GM10266 (cell line): ENCODE measurements around the gene TFB1M.
"Not testable (repeated sequence)": the region's sequence is repeated elsewhere in the genome, so short reads cannot be mapped to it uniquely, and the experiment has no call there.

Source experiments
- DNase-seq: peaks from one replicate; pipeline ENCODE4 v3.0.0; 2012; ENCODE audit errors: extremely low spot score
- CTCF ChIP-seq: IDR thresholded peaks from 2 replicates; pipeline ENCODE4 v1.5.1; 2012; ENCODE audit warnings: mild to moderate bottlenecking, low read depth; ENCODE audit not compliant: control insufficient read depth, insufficient read depth; ENCODE audit errors: missing control alignments

The TFB1M gene

DNA sequence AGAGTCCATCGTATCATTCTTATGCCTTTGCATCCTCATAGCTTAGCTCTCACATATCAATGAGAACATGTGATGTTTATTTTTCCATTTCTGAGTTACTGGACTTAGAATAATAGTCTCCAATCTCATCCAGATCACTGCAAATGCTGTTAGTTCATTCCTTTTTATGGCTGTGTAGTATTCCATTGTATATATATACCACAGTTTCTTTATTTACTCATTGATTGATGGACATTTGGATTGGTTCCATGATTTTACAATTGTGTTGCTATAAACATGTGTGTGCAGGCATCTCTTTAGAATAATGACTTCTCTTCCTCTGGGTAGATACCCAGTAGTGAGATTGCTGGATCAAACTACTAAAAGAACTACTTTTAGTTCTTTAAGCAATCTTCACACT is 21.0 kb upstream of the TFB1M start:
- no peak for DNase-seq
- no peak for TF ChIP-seq CTCF

- not testable (repeated sequence) for DNase-seq
Measured at GRCh38 chr6:155334073-155334472, 19.8 kb upstream of the TFB1M start.

- TF ChIP-seq CTCF = no peak
- no peak for DNase-seq
Measured at GRCh38 chr6:155333414-155333813, 19.1 kb upstream of the TFB1M start.

DNA sequence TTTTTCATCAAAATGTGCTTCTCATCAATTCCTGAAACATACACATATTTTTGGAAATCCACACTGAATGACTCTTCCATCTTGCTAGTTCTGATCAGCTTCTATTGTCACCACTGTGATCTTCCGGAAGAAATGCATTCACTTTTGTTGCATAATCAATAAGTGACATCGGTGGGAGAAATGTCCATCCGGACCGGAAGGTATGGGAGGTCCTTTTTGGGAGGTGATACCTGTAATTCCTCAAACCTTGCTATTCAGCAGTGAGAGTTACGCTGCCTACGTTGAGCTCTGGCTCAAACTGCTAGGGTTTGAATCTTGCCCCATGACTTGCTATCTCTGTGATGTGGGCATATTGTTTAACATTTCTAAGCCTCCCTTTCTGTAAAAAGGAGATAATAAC is 16.6 kb upstream of the TFB1M start:
- no peak for TF ChIP-seq CTCF
- no peak for DNase-seq

DNA sequence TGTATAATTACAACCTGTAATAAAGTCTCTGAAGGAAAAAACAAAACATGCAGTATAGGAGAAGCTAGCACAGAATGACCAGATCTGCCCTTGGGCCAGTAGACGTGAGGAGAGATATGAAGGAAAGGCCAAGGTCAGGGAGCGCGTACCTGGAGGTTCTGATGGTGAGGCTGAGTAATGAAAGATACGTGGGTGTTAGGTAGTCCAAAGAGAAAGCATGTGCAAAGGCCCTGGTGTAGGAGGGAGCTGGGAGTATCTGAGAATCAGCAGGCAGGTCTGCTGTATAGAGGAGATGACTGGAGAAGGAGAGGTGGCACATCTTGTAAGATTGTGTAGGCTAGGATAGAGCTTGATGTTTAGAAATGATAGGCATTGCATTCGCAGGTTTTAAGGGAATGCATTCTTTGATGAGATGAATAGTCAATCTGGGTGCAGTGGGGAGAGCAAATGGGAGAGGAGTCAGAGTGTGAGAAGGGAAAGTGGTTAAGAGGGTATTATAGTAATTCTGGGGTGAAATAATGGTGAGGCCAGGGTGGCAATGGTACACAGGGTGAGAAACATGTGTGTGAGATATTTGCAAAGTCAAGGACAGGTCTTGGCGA is 15.9 kb upstream of the TFB1M start:
- TF ChIP-seq CTCF = no peak
- DNase-seq = no peak

GRCh38 chr6:155329460-155330132 is 15.3 kb upstream of the TFB1M start:
- no peak for DNase-seq
- TF ChIP-seq CTCF = no peak

DNA sequence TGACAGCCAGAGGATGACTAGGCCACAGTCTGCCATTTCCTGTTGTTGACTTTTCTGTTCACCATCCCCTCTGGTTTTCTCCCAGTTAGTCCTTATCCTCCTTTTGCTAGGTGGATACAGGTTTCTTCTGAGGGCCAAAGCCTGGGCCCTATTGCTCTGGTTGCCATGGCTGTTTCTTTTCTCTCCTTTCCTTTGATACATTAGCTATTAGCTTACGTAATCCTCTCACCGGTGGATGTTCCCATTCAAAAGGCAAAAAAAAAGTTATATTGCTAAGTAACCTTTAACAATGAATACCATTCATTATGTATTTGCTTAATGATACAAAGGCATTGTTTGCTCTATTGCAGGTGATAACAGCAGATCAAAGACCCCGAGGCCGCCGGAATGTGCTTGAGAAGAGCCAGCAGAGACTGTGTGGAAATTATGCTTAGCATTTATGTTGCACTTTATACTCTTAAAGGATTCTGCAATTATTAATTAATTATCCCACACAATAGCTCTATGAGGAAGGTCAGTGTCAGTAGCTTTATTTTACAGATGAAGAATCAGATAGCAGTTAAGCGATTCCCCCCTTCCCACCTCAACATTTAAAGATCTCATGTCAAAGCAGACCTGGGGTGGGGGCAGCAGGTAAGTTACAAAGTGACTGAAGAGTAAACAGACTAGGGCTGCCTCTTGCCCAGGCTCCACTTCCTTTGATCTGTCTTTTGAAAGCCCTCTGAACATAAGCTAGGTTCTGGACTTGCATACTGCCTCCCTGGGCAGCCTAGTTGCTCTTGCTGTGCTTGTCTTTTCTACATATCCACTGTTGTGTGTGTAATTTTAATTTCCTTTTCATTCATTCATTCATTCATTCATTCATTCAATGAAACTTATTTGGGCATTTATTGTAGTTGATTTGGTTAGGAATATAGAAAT is 14.5 kb upstream of the TFB1M start:
- no peak for DNase-seq
- no peak for TF ChIP-seq CTCF
